ENCODE data around the gene SDK2.

The SDK2 gene

DNA sequence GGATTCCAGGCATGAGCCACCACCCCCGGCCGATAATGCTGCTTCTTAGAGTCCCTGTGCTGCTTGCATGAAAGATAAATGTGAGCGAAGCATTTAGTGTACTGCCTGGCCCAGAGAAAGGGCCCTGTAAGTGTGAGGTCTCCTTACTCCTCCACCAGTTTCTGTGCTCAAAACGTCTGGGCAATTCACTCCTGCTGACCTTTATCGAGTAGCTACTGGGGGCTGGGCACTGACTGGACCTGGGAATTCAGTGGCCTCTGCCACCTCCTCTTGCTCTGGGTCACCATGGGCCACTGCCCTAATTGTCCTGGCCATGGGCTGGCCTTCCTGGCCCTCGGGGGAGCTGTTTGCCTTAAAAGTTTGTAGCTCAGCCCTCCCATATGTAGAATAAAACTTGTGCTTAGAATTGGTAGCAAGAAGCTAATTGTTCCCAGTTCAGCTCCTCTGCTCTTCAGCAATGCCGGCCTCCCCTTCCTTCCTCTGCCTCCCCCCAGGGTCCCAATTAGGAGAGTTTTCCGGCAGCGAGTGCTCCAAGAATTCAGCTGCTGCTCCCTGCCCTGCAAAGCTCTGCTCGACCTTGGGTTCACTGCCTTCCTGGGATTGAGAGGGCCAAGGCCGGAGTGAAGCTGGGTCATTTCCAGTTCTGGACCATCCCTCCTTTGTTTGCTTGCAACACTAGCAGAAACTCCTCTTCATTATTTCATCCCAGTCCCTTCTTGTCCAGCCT, 233.5 kb downstream of the SDK2 start:
- DNase-seq, result no peak

DNA sequence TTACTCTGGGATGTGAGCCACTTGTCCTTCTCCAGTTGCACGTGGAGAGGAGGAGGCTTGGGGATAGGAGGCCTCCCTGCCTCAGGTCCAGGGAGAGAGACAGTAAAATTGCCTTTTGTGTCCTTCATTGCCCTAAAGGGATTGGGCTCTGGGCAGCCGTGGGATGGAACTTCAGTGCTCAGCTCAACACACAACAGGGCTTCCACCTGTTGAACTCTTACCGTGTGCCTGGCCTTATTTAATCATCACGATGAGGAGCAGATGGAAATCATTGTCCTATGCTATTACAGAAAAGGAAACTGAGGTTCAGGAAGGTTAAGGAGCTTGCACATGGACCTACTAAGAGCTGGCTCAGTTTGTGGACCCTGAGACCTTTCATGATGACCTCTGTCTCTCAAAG, 240.0 kb downstream of the SDK2 start:
- no peak for DNase-seq

DNA sequence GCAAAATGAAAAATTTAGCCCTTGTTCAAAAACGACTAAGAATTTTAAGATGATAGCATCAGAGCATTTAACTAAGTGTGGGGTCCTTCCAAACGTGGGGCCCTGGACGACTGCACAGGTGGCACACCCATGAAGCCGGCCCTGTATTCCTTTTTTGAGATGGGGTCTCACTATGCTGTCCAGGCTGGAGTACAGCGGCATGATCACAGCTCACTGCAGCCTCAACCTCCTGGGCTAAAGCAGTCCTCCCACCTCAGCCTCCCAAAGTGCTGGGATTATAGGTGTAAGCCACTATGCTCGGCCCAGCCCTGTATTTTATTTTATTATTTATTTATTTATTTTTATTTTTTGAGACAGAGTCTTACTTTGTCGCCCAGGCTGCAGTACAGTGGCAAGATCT, 241.8 kb downstream of the SDK2 start:
- DNase-seq, result no peak

DNA sequence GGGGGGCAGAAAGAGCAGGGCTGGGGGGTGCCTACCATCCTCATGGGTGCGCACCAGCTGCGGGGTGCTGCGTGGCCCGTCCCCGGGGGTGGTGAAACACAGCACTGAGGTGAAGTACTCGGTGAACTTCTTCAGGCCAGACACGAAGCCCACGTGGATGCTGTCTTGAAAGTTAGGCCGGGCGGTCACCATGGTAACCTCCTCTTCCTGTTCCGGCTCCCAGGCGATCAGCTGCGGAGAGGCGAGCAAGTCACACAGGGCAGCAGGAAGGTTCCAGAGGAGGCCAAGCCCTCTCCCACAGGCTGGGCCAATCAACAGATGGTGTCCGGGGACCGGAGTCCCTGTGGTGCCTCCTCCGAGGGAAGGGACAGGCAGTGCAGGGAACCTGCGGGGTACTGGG, 242.3 kb downstream of the SDK2 start:
- no peak for DNase-seq

DNA sequence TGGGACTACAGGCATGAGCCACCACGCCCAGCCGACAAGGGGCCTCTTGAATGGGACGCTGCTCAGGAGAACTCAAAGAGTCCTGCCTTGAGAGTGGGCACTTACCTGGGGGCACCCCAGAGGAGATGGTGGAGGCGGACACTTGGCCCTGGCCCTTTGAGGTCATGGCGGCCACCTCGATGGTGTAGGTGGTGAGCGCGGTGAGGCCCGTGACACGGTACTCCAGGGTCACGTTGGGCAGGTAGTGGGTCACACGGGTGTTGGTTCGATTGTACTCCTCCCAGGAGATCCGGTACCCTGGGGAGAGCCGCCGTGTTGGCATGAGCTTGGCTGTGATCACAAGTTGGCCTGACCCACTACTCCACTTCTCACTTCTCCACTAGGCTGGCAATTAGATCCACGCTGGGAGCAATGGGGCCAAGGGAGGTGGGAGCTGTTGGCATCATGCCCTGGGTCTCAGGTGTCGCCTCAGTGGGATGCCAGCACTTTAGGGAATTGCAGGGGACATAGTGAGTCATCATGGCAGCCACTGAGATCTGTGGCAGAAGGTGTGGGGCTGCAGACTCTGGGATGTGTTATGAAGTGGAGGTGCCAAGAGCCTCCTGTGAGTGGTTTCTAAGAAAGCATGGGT, 243.2 kb downstream of the SDK2 start:
- DNase-seq, result no peak

DNA sequence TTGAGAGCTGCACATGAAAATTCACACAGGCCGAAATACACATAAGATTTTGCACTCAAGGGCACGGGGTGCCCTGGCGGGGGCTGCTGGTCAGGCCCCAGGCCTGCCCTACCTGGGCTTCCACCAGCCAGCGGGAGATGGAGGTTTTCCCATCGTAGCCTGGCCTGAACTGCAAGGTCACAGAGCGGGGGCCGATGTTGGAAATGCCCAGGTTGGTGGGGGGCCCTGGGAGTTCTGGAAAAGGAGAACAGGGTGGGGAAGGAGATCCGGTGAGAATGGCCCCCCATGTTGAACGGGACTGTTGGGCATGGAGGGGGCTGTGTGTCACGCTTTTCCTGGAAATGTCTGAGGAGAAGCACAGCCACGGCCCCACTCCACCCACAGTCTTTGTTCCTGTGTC, 245.2 kb downstream of the SDK2 start:
- no peak for DNase-seq

DNA sequence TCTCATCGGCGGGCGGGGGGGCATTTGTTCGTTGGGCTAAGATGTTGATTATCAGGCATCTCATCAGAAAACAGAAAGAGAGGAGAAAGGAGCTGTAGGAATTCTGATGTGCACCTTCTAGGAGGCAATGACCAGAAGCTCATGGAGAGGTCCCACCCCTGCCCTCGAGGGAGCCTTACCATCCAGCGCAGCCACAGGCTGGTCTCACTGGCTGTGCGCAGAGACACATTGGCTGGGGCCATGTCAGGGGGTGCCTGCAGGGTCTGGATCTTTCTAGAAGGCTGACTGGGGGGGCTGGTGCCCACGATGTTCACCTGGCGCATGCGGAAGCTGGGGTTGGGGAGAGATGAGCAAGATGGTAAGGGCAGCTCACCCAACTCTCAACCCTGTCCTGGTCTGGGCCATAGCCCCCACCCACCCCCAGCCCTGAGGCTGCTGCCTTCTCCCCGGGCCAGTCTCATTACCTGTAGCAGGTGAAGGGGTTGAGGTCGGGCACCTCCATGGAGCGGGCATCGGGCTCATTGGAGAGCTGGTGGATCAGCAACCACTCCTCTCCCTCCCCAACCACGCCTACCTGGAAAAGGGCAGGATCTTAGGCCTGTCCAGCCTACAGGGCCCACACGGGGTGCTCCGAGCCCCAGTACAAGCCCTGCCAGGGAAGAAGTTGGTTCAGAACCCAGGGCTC, 246.2 kb downstream of the SDK2 start:
- DNase-seq, result no peak

DNA sequence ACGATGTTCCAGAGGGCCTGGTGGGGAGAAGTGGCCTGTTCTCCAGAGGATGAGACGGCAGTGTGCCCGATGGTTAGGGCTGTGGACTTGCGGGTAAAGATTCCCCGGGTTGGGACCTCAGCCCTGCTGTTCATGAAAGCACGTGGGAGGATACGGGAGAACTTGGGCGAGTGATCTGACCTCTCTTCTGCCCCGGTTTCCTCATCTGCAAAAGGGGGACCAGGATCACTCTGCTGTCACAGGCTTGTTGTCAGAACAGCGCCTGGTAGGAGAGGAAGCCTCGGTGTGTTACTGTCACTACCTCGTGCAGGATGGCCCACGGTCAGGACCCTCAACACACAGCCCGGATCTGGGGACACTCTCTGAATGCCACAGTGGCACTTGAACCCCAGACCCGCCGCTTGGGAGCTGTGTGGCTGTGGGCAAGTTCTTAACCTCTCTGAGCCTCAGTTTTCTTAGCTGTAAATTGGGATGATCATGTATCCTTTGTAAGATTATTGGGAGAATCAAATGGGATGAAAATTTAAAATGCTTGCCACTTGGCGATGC, 246.9 kb downstream of the SDK2 start:
- no peak for DNase-seq

DNA sequence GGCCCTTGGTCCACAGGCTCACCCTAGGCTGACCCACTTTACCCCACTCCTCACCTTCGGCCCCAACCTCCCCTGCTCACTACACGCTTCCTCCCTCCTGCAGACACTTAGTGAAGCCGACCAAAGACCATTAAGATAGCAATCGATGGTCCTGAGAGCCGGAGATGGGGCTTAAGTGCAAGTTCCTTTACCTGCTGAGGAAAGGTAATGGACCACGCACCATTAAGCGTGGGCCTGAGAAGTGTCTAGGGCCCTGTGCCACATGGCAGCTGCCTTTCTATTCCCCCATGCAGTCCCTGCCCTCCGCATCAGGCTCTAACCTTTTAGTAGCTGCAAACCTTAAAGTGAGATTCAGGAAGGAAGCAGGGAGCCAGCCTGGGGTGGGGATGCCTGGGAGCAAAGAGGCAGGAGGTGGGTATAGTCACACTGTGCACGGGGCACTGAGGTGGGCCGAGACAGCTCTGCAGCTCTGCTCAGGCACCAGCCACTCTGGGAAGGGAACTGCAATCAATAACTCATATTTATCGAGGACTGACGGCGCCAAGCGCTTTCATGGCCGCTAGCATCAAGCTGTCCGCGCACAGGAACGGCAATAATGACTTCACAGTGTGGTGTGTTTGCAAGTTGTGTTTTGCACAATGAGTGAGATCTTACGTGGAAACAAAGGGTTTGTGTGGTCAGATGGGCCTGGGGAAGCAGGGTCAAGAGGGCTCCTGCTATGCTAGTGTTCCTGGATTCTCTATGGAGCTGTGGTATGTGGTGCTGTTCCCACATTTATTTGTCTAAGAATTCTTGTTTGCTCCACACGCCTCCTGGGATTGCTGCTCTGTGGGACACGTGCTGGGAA, 247.6 kb downstream of the SDK2 start:
- no peak for DNase-seq

DNA sequence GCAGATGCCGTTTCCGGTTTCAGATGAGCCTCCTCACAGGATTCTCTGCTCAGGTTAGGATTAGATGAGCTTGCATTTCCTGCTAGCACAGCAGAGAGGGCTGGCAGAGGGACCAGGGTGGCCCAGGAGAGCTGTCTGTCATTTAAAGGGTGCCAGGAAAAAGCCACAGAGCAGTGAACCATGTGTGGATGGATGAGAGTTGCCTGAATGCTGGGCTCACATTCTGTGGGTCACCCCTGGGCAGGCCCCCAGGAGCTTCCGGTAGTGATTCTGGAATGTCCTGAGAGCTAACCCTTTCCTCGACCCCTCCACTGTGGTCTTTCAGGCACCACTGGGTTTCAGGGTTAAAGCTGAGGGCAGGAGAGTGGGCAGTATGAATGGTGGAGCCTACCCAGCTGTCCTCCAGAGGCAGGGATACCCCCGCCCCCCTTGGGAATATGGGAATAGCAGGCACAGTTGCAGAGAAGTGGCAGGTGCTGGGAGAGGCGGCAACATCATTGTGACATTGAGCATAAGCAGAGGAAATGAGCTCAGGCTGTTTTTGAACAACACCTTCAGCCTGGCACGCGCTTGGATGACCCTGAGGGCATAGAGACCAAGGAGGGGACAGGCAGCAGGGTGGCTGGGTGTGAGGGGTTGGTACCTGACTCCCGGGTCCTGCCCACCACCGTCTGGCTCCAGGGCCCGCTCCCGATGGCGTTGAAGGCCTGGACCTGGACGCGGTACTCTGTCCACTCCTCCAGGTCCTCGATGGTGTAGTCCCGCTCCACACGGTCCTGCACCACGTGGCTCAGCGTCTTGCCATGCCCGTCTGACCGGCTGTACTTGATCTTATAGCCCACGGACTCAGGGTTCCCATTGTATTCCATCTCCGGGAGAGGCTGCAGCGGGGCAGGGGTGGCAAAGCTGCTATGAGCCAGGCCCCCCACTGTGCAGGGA, 249.5 kb downstream of the SDK2 start:
- DNase-seq, result no peak

DNA sequence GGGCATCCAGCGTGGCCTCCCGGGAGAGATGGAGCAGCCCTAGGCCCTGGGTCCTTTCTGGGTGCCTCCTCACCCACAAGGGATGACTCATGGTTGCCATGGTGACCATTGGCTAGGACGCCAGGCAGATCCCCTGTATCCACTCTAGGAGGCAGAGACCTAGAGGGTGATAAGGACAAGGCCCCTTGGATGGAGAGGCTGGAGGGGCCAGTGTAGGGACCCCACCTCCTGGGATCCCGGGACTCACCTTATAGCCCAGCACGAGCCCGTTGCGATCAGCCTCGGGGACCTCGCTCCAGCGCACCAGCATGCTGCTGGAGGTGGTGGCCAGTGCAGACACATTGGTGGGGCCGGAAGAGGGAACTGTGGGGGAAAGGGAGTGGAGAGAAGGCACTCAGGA, 250.3 kb downstream of the SDK2 start:
- no peak for DNase-seq

DNA sequence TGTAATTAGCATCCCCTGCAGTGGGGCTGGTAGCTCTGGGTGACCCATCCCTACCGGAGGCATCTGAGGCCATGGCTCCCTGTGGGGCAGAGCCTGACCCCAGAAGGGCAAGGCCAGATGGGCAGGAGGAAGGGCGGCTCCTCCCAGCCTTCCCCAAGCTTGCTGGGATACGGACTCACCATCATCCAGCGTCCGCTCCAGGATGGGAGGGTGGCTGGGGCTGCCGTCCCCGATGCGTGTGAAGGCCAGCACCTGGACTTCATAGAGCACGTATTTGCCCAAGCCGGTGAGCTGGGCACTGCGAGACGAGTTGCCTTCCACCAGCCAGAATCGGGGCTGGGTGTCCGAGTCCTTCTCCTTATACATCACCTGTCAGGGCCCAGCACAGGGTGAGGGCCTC, 250.9 kb downstream of the SDK2 start:
- no peak for DNase-seq

DNA sequence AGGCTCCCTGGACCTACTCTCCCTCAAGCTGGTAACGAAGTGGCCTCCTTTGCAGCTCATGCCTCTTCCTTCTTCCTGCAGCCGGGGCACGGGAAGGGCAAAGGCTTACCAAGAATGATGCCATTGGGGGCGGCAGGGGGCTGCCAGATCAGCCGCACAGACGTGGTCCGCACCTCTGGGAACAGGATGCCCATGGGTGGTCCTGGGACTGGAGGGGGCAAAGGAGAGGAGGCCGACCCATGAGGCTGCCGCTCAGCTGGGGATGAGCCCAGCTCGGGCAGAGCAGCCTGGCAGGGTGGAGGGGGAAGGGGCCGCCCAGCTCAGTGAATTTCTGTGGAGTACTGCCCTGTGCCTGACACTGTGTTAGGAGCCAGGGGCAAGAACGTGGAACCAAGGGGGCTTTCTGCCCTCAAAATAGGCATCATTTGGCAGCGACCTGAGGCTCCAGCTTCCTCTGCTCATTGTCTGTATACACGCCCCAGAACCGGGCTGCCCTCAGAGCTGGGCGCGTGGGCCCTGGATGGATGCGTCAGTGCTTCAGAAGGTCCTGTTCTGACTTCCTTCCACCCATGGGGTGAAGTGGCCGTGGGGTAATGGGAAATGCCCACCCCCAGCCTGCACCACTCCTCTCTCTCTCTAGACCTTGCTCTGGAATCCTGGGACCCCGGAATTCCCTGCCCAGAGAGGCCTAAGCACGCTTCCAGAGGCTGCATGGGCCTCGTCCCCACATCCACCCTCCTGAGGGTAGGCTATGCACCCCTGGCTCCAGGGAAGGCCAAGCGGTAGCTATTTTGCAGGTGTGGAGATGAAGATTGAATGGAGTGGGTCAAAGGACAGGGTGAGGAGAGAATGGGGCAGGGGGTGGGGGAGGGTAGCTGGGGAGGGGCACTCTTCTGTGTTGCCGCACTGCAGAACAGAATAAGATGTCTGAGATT, 252.6 kb downstream of the SDK2 start:
- DNase-seq, result no peak

DNA sequence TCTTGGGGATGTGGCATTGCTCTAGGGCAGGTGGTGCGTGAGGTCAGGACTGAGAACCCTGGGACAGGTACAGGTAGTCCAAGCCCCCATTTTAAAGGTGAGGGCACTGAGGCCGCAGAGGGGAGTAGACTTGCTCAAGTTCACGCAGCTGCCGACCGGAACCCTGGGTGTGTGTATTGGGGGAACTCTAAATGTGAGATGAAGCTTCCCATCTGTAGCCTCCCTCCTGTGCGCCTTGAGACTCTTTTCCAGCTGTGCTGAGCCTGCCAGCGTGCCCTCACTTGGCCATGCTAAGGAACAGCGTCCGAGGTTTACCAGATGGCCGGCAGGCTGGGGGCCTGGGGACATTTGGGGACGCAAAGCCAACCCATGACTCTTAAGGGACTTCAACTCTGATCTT, 253.4 kb downstream of the SDK2 start:
- DNase-seq, result no peak

DNA sequence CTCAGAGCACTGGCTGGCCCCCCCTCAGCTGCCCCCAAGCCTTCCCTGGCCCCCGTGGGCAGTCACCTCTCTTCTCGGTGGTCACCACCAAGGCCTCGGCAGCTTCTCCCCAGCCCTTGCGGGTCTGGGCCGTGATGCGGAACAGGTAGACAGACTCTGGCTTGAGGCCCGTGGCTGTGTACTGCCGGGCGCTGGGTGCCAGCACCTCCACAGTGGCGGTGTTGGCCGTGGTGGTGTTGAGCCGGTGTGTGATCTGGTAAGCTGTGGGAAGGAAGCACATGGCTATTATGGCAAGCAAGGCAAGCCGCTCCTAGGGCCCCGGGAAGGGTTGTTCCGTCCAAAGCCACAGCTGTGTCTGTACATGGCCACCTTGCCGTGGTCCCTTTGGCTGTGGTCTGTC, 254.0 kb downstream of the SDK2 start:
- no peak for DNase-seq

DNA sequence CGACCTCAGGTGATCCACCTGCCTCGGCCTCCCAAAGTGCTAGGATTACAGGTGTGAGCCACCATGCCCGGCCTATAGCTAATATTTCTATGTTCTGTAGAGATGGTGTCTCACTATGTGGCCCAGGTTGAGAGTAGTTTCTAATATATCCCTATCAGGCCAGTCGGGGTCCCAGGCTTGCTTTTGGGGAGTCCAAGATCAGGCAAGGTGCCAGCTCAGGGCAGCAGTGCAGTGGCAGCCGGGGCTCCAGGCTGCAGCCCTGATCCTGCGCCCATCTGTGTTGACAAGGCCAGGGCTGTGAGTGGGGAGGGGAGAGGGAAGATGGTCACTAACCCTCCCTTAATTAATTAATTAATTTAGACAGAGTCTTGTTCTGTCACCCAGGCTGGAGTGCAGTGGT, 254.8 kb downstream of the SDK2 start:
- DNase-seq, result no peak

DNA sequence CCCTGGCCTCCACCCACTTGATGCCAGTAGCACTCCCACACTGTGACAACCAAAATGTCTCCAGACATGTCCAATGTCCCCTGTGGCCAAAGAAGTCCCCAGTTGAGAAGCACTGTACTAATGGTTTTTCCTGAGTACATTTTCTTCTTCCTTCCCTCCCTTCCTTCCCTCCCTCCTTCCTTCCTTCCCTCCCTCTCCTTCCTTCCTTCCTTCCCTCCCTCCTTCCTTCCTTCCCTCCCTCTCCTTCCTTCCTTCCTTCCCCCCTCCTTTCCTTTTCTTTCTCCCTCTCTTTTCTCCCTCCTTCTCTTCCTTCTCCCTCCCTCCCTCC, 255.7 kb downstream of the SDK2 start:
- DNase-seq, result no peak

DNA sequence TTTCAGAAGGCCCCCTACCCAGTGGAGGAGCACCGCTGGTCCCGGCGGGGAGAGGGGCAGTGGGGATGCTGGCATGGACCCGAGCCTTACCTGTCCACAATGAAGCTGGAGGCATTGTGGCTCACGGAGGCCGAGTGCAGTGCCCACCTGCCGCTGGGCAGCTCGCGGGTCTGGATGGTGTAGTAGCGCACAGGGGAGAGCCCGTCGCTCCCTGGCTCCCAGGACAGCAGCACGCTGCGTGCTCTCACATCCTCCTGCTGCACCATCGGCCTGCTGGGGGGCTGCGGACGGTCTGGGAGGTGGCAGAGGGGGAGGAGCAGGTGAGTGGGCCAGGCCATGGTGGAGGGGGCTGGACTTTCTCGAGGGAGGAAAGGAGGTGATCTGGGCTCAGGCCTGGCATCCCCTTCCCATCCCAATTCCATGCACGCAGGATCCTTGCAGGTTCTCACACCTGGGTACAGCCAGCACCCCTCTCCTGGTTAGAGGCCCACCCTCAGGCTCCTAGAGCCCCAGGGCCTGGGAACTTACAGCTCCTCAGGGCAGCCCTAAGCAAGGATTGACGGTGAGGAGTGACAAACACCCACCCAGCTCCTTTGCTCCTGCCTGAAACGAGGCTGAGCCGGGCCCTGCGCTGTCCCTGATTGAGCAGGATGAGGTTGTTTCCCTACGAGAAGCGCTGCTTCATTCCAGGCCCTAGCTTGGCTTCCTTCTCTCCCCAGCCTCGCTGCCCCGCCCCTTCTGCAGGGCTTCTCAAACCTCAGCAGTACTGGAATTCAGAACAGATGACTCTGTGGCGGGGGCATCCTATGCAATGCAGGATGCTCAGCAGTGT, 256.3 kb downstream of the SDK2 start:
- DNase-seq, result no peak

DNA sequence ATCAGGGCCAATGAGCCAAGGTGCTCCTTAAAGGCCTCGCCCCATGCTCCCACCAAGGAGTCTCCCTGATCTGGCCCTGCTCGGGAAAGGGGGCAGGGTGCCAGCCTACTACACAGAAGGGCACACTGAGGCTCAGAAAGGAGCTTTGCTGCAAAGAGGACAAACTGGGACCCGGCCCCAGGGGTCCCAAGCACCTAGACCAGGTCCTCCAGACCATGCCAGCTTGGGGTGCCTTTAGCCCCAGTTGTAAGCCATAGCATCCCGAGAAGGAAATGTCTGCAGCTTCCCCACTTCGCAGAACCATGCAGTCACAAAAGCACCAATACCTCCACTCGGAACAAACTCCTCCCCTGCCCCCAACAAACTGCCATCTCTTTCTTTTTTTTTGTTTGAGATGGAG, 257.7 kb downstream of the SDK2 start:
- no peak for DNase-seq

DNA sequence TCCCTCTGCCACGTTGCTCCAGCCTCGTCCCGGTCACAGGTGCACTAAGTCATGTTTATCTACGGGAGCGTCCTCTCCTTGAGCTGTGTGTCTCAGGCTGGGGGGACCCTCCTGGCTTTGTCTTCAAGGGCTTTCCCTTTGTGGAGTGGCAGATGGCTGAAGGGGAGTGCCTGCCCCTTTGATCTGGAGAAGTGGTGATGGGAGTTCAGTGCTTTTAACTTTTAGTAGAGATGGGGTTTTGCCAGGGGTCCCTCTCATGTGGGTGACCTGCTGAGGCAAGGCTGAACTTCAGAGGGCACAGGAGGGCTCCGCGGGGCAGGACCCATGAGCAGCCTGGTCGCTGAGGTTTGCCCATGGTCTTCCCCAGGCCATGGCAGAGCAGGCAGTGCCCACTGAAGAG, 259.3 kb downstream of the SDK2 start:
- DNase-seq, result no peak

All from GOT3 (cell line).